ENCODE measurements around the gene FOSL1.
"Not testable (repeated sequence)": the region's sequence is repeated elsewhere in the genome, so short reads cannot be mapped to it uniquely, and the experiment has no call there.

FOSL1 gene

DNA sequence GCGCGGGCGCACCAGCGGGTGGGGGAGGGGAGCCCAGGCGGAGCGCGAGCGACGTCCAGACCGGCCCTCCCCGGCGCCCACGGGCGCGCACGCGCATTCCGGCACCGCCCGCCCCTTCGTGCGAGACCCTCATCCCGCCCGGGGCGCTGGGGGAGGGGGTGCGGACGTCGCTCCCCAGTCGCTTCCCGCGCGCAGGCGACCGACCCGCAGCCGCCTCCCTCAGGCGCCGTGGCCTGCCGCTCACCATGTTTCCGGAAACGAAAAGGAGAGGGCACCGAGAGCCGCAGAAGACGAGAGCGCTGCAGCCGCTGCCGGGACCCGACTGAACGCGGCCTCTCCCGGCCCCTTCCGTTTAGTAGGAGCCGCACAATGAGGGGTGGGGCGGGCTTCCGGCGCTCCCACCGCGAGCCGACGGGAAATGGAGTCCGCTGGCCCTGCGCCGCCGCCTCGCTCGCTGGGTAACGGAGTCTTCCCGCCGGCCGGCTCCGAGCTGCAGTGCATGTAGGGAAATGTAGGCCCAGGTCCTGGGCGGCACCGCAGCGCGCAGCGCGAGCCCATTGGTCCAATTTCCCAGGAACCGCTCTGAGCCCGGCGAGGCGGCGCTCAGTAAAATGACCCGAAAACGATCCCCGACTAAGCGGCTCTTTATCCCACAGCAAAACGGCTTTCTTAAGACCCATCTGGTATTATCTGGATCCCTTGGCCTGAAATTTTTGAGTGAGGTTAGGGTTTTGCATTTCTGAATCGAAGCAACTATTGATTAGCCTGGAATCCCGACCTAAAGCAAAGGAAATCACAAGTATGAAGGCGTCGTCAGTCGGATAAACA is 42.1 kb downstream of the FOSL1 start, which contains the start of gene CFL1:
CFL1 (minus strand) TSS at position 328 of the 828 bp plus-strand sequence; CDS start at position 247, 81 bp downstream.
- DNase-seq, result peak; percentile 96 to 100 (median 98)
- intact Hi-C loops (cut with DNase I), result loop anchor here (2.0 kb wide), 1 partner anchor 33 kb away; the partner anchor contains the start of gene CCDC85B

DNA sequence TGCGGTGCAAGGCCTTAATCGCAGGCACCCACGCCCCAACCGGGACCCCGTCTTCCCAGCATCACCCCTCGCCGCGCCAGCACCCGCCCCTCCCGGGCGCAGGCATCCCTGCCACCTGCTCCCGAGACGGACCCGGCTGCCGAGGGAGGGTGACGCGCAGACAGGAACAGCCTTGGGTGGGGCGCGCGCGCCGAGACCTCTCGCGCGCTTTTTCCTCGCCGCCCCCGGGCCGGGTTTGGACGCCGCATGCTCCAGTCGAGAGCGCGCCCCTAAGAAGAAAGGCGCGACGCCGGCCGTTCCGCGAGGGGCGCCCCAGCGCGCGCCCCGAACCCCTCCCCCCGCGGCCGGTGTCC is 42.7 kb downstream of the FOSL1 start:
- intact Hi-C loops (cut with DNase I), result no loop called here
- DNase-seq, result peak in 8 of 10 donors; percentile 40 to 95 (median 61)

DNA sequence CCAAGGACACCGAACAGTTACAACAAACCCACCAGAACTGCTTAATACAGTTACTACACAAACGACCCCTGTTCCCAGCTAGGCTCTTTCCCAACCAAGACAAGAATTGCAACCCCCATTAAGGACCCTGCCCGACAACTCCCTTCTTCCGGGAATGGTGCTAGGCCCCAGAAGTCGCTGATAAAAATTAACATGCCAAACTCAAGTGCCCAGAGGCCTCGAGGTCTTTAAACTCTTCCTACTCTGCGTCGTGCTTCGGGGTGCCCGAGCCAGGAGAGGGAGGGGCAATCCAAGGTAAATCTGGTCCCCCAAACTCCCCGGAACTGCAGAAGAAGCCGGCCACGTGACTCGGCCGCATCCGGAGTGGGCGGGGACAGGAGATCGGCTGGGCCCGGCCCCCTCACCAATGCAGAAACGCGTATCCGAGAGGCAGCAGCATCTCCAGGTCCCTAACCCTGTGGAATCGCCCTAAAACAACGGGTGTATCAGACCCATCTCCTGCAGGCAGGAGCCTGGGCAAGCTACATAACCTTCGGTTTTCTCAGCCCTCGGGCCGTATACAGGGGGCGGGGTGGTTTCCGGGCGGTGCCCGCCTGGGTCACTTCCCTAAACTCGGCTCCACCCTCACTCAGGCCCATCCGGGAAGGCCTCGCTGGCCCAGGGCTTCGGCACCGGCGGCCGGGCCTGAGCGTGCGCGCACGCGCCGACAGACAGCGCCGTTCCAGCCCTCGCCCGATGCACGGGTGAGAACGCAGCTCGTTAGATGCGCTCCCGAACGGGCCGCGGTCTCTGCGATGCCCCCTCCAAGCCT is 43.3 kb downstream of the FOSL1 start:
- intact Hi-C loops (cut with DNase I), result no loop called here
- peak; percentile 64 to 96 (median 80) for DNase-seq

DNA sequence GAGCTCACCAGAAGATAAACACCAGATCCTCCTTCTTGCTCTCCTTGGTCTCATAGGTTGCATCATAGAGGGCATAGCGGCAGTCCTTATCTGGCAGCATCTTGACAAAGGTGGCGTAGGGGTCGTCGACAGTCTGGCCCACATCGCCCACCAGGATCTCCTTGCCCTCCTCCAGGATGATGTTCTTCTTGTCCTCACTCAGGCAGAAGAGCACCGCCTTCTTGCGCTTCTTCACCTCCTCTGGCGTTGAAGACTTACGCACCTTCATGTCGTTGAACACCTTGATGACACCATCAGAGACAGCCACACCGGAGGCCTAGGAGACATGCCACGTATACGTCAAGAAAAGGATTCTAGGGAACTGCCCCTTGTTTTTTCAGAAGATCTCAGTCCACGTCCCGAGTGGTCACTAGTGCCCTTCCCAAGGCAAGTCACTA is 44.2 kb downstream of the FOSL1 start:
- intact Hi-C loops (cut with DNase I), result no loop called here
- peak in 2 of 10 donors; percentile 2 to 33 for DNase-seq

DNA sequence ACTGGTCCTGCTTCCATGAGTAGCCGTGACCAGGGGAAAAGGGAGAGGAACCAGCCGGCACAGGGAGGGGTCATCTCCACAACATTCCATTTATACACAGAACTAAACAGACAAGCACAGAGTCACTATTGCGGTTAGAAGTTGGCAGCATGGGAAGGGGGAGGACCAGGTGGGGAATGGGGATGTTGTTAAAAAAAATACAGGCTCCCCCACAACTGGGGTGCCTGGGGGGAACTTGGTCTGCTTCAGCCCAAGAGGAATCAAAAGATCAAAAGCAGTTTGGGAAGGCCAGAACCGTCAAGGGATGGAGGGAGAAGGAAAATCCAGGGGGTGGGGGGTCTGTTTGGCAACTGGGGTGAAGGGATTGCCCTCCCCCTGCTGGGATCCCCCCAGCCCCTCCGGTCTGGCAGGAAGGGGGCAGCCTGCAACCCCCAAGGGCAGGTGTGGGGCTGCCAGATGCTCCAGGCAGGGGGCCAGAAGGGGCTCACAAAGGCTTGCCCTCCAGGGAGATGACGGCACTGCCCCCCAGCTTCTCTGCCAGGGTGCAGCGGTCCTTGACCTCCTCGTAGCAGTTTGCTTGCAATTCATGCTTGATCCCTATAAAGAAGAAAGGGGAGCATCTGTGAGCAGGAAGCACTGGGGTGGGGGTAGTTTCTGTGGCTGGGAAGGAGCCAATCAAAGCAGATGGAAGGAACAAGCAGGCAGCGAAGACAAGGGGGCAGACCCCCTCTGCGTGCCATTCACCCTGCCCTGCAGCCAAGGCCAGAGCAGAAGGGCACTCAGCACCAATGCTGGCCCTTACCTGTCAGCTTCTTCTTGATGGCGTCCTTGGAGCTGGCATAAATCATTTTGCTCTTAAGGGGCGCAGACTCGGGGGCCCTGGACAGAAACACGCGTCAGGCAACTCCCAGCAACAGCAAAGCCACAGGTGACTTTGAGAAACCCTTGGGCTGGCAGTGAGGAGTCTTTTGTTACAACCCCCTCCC is 45.0 kb downstream of the FOSL1 start:
- DNase-seq, result peak in 2 of 10 donors; percentile 2 to 76
- intact Hi-C loops (cut with DNase I), result no loop called here

DNA sequence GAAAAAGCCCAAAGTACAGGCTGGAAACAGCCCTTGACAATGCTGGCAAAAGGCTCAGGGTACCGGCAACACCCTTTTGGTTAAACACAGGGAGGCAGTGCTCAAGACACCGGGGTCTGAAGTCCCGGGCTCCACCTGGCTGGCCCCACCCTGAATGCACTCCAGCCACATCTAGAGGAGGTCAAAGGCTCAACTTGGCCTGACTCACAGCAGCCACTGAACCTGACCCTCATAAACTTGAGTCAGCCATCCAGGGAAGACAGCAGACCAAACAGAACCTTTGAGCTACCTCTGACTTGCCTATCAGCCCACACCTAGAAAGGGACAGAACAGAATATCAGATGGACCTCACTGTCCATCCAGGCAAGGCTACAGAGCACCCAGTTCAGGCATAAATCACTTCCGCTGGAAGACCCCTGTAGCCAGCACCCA is 46.0 kb downstream of the FOSL1 start:
- peak in 1 of 10 donors; percentile 59 for DNase-seq

DNA sequence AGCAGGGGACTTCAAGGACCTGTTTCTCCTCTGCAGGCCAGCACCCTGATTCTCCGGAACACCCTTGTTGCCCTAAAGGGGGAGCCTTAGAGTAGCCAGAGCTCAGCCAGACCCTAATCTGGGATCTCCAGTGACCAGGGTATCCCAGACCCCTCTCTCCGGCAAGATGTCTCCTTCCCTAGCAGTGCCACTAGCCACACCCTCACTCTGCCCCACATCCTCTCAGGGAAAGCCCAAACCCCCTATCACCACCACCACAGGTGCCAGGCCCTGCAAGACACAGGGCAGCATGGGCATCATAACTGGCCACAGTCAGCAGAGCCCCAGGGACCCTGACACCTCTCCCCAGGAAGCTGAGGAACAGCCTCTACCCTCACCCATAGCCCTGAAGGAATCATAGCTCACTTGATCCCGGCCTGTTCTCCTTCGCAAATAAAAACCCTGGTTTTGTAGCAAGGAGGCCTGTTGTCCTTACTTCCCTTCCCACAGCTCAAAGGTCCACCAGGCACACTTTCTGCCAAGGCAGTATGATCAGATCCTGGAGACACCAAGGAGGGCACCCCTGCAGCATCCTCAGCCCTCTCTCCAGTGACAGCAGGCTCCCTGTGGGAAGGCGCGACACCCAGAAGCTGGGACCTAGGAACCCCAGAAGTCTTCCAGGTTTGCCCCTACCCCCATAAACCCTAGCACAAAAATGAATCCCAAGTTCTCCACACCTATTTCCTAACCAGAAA is 46.8 kb downstream of the FOSL1 start:
- DNase-seq, result no peak
- intact Hi-C loops (cut with DNase I), result no loop called here

More for the DNA sequence above, 46.0 kb downstream of the FOSL1 start:
- intact Hi-C loops (cut with DNase I), result no loop called here

DNA sequence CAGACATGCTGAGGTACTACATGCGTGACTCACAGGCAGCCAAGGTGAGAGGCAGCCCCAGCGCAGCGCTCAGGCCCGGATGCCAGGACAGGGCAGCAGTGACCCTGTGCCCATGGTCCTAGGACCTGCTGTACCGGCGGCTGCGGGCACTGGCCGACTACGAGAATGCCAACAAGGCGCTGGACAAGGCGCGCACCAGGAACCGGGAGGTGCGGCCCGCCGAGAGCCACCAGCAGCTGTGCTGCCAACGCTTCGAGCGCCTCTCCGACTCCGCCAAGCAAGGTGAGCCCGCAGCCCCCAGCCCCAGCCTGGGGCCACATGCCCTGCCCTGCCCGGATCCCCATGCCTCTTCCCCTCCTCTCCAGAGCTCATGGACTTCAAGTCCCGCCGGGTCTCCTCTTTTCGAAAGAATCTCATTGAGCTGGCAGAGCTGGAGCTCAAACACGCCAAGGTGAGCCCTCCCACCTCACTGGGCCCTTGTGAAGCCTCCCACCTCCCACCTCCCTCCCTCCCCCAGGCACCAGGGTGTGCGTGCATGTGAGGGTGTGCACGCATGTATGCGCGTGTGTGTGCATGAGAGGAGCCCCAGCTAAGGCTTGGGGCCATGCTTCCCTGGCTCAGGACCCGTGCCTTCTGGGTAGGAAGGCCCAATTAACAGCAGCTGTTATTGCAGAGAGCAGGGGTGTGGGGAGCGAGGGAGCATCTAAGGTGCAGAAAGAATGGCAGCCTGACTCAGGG is 47.5 kb downstream of the FOSL1 start:
- peak in 2 of 10 donors; percentile 62 to 82 for DNase-seq
- intact Hi-C loops (cut with DNase I), result no loop called here

DNA sequence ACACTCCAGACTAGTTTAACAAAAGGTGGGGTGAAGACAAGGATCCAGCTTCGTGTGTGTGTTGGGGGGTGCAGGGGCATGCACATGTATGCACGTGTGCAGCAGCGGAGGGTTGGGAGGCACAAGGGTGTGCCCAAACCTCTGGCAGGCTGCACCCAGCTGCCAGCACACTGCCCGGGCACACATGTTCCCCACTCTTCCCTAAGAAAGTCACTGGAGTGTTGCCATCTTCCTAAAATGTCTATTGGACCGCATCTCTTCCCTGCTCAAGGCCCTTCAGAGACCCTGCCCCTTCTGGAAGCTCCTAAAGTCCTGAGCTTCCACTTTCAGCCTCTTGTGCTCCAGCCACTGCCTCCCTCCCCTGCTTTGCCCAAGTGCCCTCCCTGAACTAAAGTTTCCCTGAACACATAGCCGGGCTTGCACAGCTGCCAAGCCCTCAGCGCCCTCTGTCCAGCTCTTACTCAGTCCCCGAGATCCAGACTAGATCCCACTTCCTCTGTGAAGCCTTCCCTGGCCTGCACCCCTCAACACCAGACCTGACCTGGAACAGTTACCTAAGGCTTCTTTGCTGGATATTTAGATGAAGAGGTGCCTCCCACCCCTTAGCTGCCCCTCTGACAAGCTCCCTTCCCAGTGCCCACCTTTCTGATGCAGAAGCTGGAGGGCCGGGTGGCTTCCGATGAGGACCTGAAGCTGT is 48.2 kb downstream of the FOSL1 start:
- intact Hi-C loops (cut with DNase I), result no loop called here
- peak in 2 of 10 donors; percentile 47 to 53 for DNase-seq

DNA sequence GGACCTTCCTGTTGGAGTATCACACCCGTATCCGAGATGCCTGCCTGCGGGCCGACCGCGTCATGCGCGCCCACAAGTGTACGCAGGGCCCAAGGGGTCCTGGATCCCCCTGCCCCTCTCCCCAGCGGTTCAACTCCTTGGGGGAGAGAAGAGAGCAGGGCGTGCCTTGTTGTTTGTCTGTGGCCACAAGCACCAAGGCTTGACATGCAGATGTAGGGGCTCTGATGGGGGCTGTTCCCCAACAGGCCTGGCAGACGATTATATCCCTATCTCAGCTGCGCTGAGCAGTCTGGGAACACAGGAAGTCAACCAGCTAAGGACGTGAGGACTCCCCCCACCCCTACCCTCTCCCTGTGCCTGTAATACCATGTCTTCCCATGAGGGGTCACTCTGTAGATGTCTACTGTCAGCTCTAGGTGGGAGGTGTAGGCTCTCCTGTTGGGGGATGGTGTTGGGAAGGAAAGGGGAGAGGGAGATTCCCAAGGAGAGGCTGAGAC is 49.1 kb downstream of the FOSL1 start:
- intact Hi-C loops (cut with DNase I), result no loop called here
- peak in 1 of 10 donors; percentile 45 for DNase-seq

DNA sequence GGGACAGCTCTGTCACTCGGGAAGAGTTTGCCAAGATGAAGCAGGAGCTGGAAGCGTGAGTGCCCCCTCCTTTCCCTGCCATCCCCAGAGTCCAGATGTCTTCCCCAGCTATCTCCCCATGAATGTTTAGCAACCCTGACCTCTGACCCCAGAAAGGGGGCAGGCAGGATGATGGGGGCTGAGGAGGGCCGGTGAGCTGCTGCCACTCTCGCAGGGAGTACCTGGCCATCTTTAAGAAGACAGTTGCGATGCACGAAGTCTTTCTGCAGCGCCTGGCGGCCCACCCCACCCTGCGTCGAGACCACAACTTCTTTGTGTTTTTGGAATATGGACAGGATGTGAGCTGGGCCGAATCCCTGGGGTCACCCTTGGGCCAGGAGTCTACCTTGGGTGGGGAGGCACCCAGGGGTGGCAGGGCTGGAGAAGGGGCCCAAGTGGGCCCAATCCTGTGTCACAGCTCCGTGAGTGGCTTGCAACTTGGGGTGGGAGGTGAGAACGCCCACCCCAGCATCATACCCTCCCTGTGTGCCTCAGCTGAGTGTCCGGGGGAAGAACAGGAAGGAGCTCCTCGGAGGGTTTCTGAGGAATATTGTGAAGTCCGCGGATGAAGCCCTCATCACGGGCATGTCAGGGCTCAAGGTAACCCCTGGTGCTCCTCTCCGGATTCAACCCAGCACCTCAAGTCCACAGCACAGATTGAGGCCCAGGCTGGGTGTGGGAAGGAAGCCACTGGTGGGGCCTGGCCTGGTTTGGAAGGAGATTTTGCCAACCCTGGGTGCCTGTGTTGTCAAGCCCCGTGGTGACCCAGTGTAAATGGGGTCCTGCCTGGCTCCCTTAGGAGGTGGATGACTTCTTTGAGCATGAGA is 49.7 kb downstream of the FOSL1 start:
- intact Hi-C loops (cut with DNase I), result no loop called here
- peak in 1 of 10 donors; percentile 64 for DNase-seq

DNA sequence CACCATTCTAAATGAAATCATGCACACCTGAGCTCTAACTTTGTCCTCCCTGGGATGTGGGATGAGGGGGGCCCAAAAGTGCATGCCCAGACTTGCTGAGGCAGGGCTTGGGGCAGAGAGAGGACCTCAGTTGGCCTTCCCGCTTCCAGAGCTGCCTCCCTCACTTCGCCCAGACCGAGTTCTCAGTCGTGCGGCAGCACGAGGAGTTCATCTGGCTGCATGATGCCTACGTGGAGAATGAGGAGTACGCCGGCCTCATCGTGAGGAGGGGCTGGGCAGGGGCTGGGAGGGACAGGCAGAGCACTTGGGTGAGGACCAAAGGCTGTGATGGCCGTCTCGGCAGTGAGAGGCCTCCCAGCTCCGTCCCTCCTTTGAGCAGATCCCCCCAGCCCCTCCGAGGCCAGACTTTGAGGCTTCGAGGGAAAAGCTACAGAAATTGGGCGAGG is 50.4 kb downstream of the FOSL1 start:
- peak in 1 of 10 donors; percentile 69 for DNase-seq
- intact Hi-C loops (cut with DNase I), result no loop called here

DNA sequence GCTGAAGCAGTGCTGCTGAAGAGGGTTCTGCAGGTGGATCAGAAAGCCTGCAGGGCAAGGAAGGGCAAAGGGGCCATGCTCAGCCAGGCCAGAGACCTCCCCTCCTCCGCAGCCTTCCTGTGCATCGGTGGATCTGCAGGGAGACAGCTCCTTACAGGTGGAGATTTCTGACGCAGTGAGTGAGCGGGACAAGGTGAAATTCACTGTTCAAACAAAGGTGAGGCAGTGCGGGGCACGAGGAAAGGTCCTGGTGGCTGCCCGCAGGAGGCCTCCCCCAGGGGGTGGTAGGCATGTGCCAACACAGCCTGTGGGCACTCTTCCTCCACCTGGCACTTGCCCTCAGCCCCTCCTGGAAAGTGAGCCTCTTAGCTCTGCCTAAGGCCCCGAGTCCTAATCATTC is 50.8 kb downstream of the FOSL1 start:
- intact Hi-C loops (cut with DNase I), result no loop called here
- peak in 1 of 10 donors; percentile 46 for DNase-seq

DNA sequence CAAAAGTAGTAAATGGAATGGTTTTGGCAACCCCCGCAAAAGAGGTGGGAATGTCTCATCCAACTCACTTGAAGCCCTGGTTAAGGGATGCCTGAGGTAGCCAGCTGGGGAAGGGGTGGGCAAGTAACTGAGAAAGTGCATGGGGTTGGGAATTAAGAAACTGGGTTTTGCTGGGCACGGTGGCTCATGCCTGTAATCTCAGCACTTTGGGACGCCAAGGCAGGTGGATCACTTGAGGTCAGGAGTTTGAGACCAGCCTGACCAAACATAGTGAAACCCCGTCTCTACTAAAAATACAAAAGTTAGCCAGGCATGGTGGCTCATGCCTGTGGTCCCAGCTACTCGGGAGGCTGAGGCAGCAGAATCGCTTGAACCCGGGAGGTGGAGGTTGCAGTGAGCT is 51.5 kb downstream of the FOSL1 start:
- intact Hi-C loops (cut with DNase I); DNase-seq: not testable (repeated sequence)

DNA sequence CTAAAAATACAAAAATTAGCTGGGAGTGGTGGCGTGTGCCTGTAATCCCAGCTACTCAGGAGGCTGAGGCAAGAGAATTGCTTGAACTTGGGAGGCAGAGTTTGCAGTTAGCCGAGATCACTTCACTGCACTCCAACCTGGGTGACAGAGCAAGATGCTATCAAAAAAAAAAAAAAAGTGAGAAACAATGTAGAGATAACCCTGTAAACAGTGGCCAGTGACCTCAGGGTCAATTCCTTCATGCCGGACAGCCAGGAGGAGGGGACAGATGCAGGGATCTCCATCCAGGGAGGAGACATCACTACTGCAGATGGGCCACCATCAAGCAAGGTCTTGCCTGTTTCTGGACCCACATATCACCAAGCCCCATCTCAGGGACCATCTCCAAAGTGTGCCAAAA is 52.4 kb downstream of the FOSL1 start:
- DNase-seq, result no peak

DNA sequence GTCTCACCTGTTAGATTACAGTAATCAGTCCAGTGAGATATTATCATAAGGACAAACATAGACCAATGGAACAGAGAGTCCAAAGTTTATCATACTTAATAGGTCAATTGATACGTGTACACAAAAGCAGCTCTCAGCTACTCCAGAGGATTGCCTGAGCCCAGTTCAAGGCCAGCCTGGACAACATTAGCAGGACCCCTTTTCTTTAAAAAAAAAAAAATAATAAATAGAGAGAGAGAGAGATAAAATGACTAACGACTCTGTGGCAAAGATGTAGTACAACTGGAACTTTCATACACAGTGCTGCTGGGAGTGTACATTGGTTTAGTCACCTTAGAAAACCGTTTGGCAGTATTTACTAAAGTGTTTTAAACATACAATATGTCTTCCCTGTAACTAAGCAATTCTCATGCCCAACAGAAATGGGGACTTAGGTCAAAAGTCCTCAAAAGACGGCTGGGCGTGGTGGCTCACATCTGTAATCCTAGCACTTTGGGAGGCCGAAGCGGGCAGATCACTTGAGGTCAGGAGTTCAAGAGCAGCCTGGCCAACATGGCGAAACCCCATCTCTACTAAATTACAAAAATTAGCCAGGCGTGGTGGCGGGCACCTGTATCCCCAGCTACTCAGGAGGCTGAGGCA is 55.8 kb downstream of the FOSL1 start:
- DNase-seq, result no peak
- intact Hi-C loops (cut with DNase I), result no loop called here

More for the DNA sequence above, 52.4 kb downstream of the FOSL1 start:
- intact Hi-C loops (cut with DNase I), result no loop called here
